ENCODE data around the gene PRKCB.

PRKCB gene

GRCh38 chr16:24045641-24046040 is 209.9 kb downstream of the PRKCB start:
- peak; percentile 41 for DNase-seq (ENCODE audit: low read depth, low spot score)

GRCh38 chr16:24046442-24046841 is 210.7 kb downstream of the PRKCB start:
- no peak for DNase-seq (ENCODE audit: low read depth, low spot score)

DNA sequence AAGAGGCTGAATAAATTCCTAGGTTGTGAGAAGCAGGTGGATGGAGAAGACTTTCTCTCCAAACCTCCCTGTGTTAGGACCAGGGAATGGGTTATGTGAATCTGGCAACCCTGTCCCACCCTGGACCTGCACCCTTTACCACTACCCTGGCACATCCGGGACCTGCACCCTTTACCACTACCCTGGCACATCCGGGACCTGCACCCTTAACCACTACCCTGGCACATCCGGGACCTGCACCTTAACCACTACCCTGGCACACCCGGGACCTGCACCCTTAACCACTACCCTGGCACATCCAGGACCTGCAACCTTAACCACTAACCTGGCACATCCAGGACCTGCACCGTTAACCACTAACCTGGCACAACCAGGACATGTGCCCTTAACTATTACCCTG is 213.3 kb downstream of the PRKCB start:
- no peak for DNase-seq (ENCODE audit: low read depth, low spot score)

DNA sequence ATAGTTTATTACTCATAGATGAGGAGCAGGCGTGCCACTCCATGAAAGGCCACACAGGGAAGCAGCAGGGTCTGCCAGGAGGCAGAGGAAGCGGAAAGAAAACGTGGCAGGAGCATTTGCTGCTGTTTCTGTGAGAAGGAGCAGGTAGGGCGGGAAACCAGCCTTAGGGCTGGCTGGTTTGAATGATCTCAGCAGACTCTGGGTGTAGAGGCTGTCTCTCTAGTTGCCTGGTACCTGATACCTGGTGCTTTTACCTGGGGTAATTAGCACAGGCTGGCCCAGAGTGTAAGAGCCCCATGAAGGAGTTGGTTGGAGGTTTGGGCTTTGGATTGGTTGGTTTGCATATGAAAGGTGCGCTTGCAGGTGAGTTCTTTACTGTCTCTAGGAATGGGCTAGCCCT is 215.3 kb downstream of the PRKCB start:
- no peak for DNase-seq (ENCODE audit: low read depth, low spot score)

DNA sequence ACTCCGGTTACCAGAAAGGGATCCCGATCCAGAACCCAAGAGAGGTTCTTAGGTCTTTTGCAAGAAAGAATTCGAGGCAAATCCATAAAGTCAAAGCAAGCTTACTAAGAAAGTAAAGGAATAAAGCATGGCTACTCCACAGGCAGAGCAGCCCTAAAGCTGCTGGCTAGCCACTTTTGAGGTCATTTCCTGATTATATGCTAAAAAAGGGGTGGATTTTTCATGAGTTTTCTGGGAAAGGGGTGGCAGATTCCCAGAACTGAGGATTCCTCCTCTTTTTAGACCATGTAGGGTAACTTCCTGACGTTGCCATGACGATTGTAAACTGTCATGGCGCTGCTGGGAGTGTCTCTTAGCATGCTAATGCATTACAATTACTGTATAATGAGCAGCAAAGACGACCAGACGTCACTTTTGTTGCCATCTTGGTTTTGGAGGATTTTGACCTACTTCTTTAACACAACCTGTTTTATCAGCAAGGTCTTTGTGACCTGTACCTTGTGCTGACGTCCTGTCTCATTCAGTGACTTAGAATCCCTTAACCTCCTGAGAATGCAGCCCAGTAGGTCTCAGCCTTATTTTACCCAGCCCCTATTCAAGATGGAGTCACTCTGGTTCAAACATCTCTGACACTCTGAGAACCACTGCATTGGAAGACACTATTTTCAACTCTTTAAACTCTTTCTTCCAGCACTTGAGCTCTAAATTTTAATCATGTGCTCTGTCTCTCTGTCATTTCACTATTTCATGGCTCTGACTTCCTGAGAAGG is 216.7 kb downstream of the PRKCB start:
- no peak for DNase-seq (ENCODE audit: low read depth, low spot score)

GRCh38 chr16:24053099-24053946 is 217.5 kb downstream of the PRKCB start:
- no peak for DNase-seq (ENCODE audit: low read depth, low spot score)

GRCh38 chr16:24054741-24055491 is 219.1 kb downstream of the PRKCB start:
- peak; percentile 31 for DNase-seq (ENCODE audit: low read depth, low spot score)

DNA sequence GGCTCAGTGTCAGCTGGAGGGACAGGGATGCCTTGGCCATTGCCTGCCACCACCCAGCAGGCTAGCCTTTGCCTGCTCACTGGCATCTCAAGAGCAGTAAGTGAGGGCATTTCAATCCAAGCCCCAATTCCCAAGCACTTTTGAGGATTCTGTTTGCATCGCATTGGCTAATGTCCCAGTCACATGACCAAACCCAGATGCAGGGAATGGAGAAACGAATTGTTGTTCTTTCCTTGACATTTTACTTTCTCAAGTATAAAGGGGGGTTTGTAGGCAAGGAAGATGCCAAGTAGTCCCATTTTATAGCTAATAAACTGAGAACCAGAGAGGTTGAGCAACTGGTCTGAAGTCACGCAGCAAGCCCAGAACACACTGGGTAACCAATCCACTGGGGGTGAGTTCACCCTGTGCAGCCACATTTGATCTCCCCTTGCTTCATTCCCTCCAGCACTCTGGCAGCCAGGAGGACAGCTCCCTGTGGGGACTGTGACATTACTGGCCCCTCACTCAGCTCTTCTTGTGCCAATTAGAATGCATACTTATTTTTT is 226.6 kb downstream of the PRKCB start:
- no peak for DNase-seq (ENCODE audit: low read depth, low spot score)

DNA sequence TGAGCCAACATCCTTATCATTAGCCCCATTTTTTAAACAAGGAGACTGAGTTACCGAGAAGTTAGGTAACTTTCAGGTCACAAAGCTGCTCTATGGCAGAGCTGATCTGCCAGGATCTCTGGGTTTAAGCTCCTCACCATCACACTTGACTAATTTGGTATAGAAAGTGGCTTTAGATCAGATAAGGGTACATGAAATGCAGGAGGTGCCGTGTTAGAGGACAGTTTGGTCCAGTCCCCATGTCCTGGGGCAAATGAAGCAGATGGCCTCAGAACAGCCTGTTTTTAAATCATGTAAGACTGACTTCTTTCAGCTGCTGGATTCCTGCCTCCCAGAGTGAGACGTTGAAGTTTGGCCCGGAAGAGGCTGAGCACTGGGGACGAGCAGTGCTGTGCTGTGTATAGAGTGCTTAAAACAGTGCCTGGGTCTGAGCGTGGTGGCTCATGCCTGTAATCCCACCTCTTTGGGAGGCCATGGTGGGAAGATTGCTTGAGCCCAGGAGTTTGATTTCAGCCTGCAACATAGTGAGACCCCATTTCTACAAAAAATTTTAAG is 233.3 kb downstream of the PRKCB start:
- DNase-seq (ENCODE audit: low read depth, low spot score): no peak

DNA sequence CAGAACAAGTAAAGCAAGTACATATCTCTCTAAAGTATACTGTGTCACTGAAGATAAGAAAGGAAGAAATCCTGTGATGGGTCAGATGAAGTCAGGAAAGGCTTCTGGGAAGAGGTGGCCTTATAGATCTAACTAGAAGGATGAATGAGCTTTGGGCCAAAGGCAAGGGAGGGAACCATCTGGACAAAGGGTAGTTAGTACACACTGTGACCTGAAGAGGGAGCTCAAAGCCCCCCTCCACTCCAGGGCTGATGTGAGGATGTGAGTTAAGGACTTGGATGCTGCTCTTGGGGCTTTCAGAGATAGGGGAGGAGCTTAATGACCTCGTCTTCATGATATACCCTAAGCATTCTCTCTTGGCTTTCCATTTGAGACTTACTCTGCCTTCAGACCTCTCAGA is 235.1 kb downstream of the PRKCB start:
- DNase-seq (ENCODE audit: low read depth, low spot score): peak; percentile 63

- no peak for DNase-seq (ENCODE audit: low read depth, low spot score)
These were observed 236.0 kb downstream of the PRKCB start for GRCh38 chr16:24071666-24072360.

GRCh38 chr16:24073321-24073720 is 237.5 kb downstream of the PRKCB start:
- DNase-seq (ENCODE audit: low read depth, low spot score): no peak

- no peak for DNase-seq (ENCODE audit: low read depth, low spot score)
These were observed 238.8 kb downstream of the PRKCB start for GRCh38 chr16:24074574-24074973.

GRCh38 chr16:24075302-24075701 is 239.5 kb downstream of the PRKCB start:
- DNase-seq (ENCODE audit: low read depth, low spot score): no peak

DNA sequence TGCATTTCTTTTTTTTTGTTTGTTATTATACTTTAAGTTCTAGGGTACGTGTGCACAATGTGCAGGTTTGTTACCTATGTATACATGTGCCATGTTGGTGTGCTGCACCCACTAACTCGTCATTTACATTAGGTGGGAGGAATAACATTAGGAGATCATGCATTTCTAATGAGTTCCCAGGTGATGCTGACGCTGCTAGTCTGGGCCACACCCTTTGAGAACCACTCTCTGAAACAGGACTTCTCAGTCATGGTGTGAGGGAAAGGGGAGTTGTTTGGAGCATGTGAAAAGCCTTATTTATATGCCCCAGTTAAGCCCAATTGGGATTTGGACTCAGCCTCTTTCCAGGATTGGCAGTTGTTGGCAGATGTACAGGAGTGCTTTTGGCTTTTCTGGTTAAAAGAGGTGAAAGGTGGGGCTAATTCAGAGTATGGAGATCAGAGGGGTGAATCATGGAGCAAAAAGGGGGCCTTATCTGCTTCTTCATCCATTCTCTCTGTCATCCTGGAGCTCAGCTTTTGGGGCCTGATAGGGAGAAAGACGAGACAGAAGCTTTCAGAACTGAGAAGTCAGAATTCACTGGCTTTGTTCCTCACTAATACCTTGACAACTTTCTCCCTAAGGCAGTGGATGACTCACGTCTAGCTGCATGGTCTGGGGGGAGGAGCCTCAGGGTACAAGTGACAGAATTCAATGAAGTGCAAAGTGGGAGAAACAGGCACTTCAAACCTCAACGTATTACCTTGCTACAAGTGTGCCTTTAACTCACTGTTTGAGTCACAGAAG is 240.3 kb downstream of the PRKCB start:
- DNase-seq (ENCODE audit: low read depth, low spot score): peak; percentile 62

GRCh38 chr16:24077292-24077691 is 241.5 kb downstream of the PRKCB start:
- no peak for DNase-seq (ENCODE audit: low read depth, low spot score)

- DNase-seq (ENCODE audit: low read depth, low spot score): no peak
These were observed 242.2 kb downstream of the PRKCB start for GRCh38 chr16:24077966-24078365.

DNA sequence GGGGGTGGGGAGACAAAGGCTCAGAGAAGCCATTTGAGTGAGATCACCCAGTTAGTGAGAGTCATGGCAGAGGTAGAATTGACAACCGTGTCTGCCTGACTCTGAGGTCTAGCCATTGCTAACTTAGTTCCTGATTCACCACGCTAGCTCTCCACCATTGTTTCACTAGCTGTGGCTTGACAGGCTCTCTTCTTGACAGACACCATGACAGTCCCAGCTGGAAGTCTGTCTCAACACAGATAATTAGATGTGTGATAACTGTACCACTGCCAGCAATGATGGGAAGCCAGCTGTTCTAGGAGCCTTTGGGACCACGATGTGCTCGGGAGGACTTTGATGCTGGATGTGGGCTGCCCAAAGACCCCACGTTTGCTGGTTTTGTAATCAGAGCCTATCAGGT is 249.9 kb downstream of the PRKCB start:
- DNase-seq (ENCODE audit: low read depth, low spot score): no peak

- peak; percentile 15 for DNase-seq (ENCODE audit: low read depth, low spot score)
These were observed 252.2 kb downstream of the PRKCB start for GRCh38 chr16:24087891-24088410.

- no peak for DNase-seq (ENCODE audit: low read depth, low spot score)
These were observed 253.0 kb downstream of the PRKCB start for GRCh38 chr16:24088767-24089166.
